ENCODE measurements around the gene POLR1F.
"Not testable (repeated sequence)": the region's sequence is repeated elsewhere in the genome, so short reads cannot be mapped to it uniquely, and the experiment has no call there.

The POLR1F gene

DNA sequence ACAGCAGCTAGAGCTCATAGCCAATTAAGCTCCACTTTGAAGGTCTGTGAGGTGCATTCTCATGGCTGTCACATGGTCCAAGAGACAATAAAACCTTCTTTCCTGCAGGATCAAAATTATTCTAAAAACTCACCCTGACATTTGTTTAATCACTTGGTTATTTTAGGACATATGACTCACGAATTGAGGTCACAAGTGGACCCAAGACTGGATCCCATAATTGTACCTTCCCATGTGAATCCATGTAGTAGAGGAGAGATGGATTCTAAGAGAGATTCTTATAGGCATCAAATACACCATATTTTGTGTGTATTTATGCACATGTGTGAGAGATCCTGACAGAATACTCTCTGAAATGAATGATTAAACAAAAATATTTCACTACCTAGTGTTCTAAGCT lies 18.1 kb downstream of the POLR1F start:
- TF ChIP-seq CTCF (IDR thresholded peaks at IDR 0.05; ENCODE audit: insufficient read depth, low read length, poor library complexity, severe bottlenecking), result no peak
- TF ChIP-seq EZH2phosphoT487 (conservative IDR thresholded peaks at IDR 0.05; ENCODE audit: low read length), result no peak
- no peak overlapping the region for H3K4me2 ChIP-seq (ENCODE audit: low read depth, low read length, poor library complexity, severe bottlenecking)
- H3K9ac ChIP-seq (ENCODE audit: low read length), result no peak overlapping the region
- no peak overlapping the region for H2AFZ ChIP-seq (ENCODE audit: low read depth, low read length, severe bottlenecking)
- no peaks in the 10 kb centered on the region for H3K79me2 ChIP-seq (ENCODE audit: insufficient read depth, low read length)
- no peaks in the 10 kb centered on the region for H3K9me3 ChIP-seq (ENCODE audit: insufficient read depth, low read length)
- no peak overlapping the region for H3K27ac ChIP-seq (ENCODE audit: low read depth, low read length)
- H3K9me2 ChIP-seq (replicated peaks; ENCODE audit: insufficient read depth, low read length), result no peaks in the 10 kb centered on the region
- no peaks in the 10 kb centered on the region for H3K36me3 ChIP-seq (ENCODE audit: low read length)
- H3K4me3 ChIP-seq (ENCODE audit: insufficient read depth, low read length, poor library complexity, severe bottlenecking), result no peak overlapping the region
- no peaks in the 10 kb centered on the region for H4K20me1 ChIP-seq (ENCODE audit: low read depth, low read length)
- H3K27me3 ChIP-seq (ENCODE audit: low read length), result no peaks in the 10 kb centered on the region
- no peaks in the 10 kb centered on the region for H3F3A ChIP-seq (ENCODE audit: insufficient read depth)

DNA sequence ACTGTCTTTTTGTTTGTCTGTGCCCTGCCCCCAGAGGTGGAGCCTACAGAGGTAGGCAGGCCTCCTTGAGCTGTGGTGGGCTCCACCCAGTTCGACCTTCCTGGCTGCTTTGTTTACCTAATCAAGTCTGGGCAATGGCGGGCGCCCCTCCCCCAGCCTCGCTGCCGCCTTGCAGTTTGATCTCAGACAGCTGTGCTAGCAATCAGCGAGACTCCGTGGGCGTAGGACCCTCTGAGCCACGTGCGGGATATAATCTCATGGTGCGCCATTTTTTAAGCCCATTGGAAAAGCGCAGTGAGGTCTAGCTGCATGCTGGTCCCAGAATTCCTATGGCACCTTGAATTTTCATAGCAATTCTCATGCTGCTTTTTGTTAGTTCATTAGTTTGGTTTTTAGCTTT lies 19.7 kb downstream of the POLR1F start:
- H3K9ac ChIP-seq (ENCODE audit: low read length); H3K9me2 ChIP-seq (replicated peaks; ENCODE audit: insufficient read depth, low read length); H2AFZ ChIP-seq (ENCODE audit: low read depth, low read length, severe bottlenecking); H3K27me3 ChIP-seq (ENCODE audit: low read length); H3K27ac ChIP-seq (ENCODE audit: low read depth, low read length); H3K9me3 ChIP-seq (ENCODE audit: insufficient read depth, low read length); H3K79me2 ChIP-seq (ENCODE audit: insufficient read depth, low read length); H3F3A ChIP-seq (ENCODE audit: insufficient read depth); H3K4me3 ChIP-seq (ENCODE audit: insufficient read depth, low read length, poor library complexity, severe bottlenecking); H3K36me3 ChIP-seq (ENCODE audit: low read length); H4K20me1 ChIP-seq (ENCODE audit: low read depth, low read length); H3K4me2 ChIP-seq (ENCODE audit: low read depth, low read length, poor library complexity, severe bottlenecking): not testable (repeated sequence)

- Histone ChIP-seq H3K4me2 (ENCODE audit: low read depth, low read length, poor library complexity, severe bottlenecking) (no peak overlapping the region), H3K27me3 (ENCODE audit: low read length) (no peaks in the 10 kb centered on the region; the same call in 1 of the 2 replicates), H3F3A (ENCODE audit: insufficient read depth) (no peaks in the 10 kb centered on the region), H4K20me1 (ENCODE audit: low read depth, low read length) (no peaks in the 10 kb centered on the region), H3K4me3 (ENCODE audit: insufficient read depth, low read length, poor library complexity, severe bottlenecking) (no peak overlapping the region), H3K9me2 (replicated peaks; ENCODE audit: insufficient read depth, low read length) (no peaks in the 10 kb centered on the region), H3K9me3 (ENCODE audit: insufficient read depth, low read length) (no peaks in the 10 kb centered on the region), H3K79me2 (ENCODE audit: insufficient read depth, low read length) (no peaks in the 10 kb centered on the region), H3K27ac (ENCODE audit: low read depth, low read length) (no peak overlapping the region), H3K9ac (ENCODE audit: low read length) (no peak overlapping the region), H3K36me3 (ENCODE audit: low read length) (no peaks in the 10 kb centered on the region), H2AFZ (ENCODE audit: low read depth, low read length, severe bottlenecking) (no peak overlapping the region)
- TF ChIP-seq EZH2phosphoT487 (conservative IDR thresholded peaks at IDR 0.05; ENCODE audit: low read length), result no peak
- no peak for TF ChIP-seq CTCF (IDR thresholded peaks at IDR 0.05; ENCODE audit: insufficient read depth, low read length, poor library complexity, severe bottlenecking)
Measured at GRCh38 chr7:19681596-19681995, 27.2 kb downstream of the POLR1F start.

DNA sequence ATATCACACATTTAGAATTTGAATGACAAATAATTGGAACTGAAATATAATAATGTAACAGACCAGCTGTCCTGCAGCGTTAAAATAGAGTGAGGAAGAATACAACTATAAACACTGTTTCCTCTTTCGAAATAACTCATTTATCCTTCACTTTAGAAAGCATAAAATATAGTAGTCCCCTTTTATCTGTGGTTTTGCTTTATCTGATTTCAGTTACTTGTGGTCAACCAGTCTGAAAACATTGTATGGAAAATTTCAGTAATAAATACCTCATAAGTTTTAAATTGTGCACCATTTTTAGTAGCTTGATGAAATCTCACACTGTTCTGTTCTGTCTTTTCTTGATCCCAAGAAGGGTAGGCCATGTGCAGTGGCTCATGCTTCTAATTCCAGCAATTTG lies 31.7 kb downstream of the POLR1F start:
- Histone ChIP-seq H3K4me2 (ENCODE audit: low read depth, low read length, poor library complexity, severe bottlenecking) (peak overlapping the region; percentile 21), H3K27ac (ENCODE audit: low read depth, low read length) (no peak overlapping the region)

More for the DNA sequence above, 31.7 kb downstream of the POLR1F start:
- no peaks in the 10 kb centered on the region; the same call in 1 of the 2 replicates for H3K27me3 ChIP-seq (ENCODE audit: low read length)
- no peaks in the 10 kb centered on the region for H3K36me3 ChIP-seq (ENCODE audit: low read length)
- H3K79me2 ChIP-seq (ENCODE audit: insufficient read depth, low read length), result no peaks in the 10 kb centered on the region
- TF ChIP-seq CTCF (IDR thresholded peaks at IDR 0.05; ENCODE audit: insufficient read depth, low read length, poor library complexity, severe bottlenecking), result no peak
- no peak for TF ChIP-seq EZH2phosphoT487 (conservative IDR thresholded peaks at IDR 0.05; ENCODE audit: low read length)
- H3K9ac ChIP-seq (ENCODE audit: low read length), result no peak overlapping the region
- no peaks in the 10 kb centered on the region for H3K9me2 ChIP-seq (replicated peaks; ENCODE audit: insufficient read depth, low read length)
- no peak overlapping the region for H2AFZ ChIP-seq (ENCODE audit: low read depth, low read length, severe bottlenecking)
- no peak overlapping the region for H3K4me3 ChIP-seq (ENCODE audit: insufficient read depth, low read length, poor library complexity, severe bottlenecking)
- no peaks in the 10 kb centered on the region for H4K20me1 ChIP-seq (ENCODE audit: low read depth, low read length)
- no peaks in the 10 kb centered on the region for H3F3A ChIP-seq (ENCODE audit: insufficient read depth)
- H3K9me3 ChIP-seq (ENCODE audit: insufficient read depth, low read length), result no peaks in the 10 kb centered on the region

All from SU-DHL-6 (cell line).